Central memory CD4-positive, alpha-beta T cell (primary cell): ENCODE data around the gene BPIFA2.
"Not testable (repeated sequence)": the region's sequence is repeated elsewhere in the genome, so short reads cannot be mapped to it uniquely, and the experiment has no call there.

Source experiments
- DNase-seq: peaks from one replicate; pipeline ENCODE4 v3.0.0; 2022

BPIFA2 gene

GRCh38 chr20:33162313-33162712 lies 5.6 kb upstream of the BPIFA2 start:
- DNase-seq: no peak

DNA sequence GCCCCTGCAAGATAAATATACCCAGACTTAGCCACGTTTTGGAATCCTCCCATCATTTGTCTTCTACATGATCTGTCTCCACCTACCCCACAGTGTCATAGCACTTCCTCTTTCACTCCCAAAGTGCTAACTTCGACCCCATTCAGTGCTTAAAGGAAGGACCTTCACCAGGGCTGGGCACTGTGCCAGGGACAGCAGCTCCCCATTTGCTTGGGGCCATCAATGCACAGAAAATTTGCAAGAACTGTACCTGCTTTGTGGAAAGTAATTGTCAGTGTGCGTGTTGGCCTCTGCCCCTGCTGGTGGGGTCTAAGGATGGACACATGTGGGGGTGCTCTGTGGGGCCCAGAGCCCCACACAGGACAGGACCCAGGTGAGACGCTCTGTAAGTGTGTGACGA lies 5.2 kb upstream of the BPIFA2 start:
- DNase-seq: no peak

GRCh38 chr20:33163856-33164762 lies 3.9 kb upstream of the BPIFA2 start:
- no peak for DNase-seq

DNA sequence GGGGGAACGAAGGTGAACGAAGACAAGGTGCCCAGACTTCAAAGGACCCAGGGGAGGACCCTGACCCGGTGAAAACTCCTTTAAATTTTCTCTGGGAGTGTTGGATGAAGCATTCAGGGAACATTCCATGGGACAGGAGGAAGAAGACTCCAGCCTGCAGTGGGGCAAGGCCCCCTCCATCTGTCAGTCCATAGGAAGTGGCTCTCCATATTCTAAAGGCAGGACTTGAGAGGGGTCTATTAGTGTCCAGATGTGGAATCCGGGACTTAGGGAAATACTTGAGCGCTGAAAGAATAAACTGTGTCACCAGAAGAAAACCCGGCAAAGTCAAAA lies 3.2 kb upstream of the BPIFA2 start:
- no peak for DNase-seq

GRCh38 chr20:33165416-33166055 lies 2.4 kb upstream of the BPIFA2 start:
- DNase-seq: no peak

DNA sequence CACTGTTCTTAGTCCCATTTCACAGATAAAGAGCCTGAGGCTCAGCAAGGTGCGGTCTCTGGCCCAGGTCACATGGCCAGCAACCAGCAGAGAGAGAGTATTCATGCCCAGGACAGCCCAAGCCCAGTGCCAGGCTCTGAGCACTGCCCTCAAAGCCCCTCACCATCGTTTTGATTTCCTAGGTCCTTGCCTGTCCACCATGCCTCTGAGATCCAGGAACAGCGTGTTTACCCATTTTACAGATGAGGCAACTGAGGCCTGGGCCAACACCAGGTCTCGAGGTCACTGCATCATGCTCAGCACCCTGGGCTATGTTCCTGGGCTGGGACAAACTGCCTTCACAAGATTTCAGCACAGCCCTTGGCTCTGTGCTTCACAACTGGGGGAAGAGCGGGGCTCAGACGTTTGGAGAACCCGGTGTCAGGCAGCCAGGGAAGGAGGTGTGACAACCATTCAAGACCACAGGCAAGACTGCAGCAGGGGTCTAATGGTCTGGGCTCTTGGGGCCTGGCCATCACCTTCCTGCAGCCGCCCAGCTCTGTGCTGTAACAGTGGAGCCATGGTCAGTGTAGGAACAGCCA lies 1.3 kb upstream of the BPIFA2 start:
- no peak for DNase-seq

GRCh38 chr20:33169176-33169794 lies 1.3 kb downstream of the BPIFA2 start:
- no peak for DNase-seq

DNA sequence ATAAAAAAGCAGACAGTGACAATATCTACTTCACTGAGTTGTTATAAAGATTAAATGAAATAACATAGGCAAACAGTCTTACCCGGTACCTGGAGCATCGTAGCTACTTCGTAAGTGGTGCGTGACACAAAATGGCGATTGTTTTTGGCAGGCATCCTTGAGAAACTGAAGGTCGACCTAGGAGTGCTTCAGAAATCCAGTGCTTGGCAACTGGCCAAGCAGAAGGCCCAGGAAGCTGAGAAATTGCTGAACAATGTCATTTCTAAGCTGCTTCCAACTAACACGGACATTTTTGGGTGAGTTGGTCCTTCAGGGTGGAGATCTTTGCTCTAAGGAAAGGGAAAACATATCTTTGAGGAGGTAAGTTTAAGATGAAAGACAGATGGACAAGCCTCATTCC lies 4.8 kb downstream of the BPIFA2 start:
- no peak for DNase-seq

DNA sequence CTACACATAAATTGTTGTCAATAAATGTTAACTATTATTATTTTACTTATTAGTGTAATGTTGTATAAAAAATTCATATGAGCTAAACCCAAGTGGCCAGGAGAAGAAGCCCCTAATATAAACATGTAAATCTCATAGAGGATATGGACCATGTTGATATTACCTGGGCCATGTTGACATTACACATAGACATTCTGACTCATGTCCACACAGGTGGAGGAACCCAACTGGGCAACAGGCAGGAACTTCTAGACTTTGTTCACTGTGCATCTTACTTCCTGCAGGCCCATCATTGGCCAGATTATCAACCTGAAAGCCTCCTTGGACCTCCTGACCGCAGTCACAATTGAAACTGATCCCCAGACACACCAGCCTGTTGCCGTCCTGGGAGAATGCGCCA lies 7.2 kb downstream of the BPIFA2 start:
- DNase-seq: no peak

GRCh38 chr20:33176101-33176500 lies 8.1 kb downstream of the BPIFA2 start:
- no peak for DNase-seq

DNA sequence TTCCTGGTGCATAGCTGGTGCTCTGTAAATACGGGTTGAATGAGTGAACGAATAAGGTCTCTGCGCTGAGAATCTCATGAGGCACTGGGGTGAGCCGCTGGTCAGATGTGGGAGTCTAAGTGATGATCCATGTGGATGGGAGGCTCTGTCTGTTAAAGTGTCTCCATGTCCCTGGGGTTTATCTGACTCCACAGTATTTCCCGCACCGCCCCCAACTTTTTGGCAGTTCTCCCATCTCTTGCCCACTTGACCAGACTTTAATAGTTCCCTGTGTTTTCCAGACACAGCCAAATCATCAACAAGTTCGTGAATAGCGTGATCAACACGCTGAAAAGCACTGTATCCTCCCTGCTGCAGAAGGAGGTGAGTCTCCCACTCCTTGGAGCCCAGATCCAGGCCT lies 9.9 kb downstream of the BPIFA2 start:
- DNase-seq: no peak

GRCh38 chr20:33178726-33179125 lies 10.8 kb downstream of the BPIFA2 start:
- DNase-seq: no peak

DNA sequence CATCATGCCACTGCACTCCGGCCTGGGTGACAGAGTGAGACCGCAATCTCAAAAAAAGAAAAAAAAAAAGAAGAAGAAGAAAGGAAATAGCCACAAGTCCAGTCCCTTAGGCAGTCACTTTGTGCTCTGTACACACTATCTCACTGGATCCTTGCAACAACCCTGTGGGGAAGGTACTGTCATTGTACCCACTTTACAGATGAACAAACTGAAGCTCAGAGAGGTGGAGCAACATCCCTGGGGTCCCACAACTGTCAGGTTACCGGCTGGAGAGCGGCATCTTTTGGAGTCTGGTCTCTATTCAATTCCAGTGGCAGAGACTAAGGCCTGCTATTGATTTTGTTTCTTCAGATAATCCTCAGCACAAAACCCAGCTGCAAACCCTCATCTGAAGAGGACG lies 12.2 kb downstream of the BPIFA2 start:
- no peak for DNase-seq

DNA sequence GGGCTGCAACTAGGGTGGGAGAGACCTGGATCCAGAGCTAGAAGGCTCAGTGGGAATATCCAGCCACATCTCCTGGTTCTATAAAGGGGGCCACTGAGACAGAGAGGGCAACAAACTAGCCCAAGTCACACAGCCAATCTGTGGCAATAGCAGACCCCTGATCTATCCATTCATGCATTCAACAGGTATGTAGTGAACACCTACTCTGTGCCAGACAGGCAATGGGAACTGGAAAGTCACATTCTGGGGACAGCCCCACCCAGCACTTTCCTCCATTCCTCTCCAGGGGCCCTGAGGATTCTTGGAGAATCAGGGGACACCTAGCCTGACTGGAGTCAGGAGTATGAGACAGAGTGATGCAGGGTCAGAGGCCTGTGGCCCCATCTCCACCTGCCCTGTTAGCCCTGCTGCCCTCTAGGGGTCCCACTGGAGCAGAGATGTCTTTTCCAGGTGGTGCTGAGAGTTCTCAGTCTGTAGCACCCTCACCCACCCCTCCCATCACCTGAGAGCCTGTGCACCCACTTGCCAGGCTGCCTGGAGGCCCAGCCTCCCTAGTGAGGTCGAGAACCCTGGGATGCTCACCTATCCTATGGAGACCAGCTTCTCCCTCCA lies 13.6 kb downstream of the BPIFA2 start:
- DNase-seq: no peak

GRCh38 chr20:33183312-33183711 lies 15.4 kb downstream of the BPIFA2 start:
- DNase-seq: no peak

GRCh38 chr20:33185031-33185590 lies 17.2 kb downstream of the BPIFA2 start:
- DNase-seq: not testable (repeated sequence)

DNA sequence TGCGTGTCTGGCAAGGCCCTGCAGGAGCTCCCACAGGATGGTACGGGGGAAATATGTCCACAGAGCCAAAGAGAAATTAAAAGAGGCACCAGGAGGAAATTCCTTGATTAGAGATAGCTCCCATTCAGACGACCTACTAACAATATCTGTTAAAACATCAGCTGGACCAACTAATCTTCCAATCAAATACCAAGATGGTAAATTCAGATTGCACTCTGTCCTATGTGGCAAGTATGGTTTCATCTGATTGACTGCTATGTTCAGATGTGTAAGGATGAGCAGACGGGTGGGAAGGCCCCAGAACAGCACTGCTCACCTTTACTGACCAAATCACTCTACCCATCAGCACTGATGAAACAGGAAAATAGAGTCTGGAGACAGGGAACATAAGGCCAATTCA lies 19.5 kb downstream of the BPIFA2 start:
- DNase-seq: no peak

GRCh38 chr20:33188421-33188820 lies 20.5 kb downstream of the BPIFA2 start:
- DNase-seq: no peak

GRCh38 chr20:33191484-33191883 lies 23.5 kb downstream of the BPIFA2 start:
- DNase-seq: no peak

DNA sequence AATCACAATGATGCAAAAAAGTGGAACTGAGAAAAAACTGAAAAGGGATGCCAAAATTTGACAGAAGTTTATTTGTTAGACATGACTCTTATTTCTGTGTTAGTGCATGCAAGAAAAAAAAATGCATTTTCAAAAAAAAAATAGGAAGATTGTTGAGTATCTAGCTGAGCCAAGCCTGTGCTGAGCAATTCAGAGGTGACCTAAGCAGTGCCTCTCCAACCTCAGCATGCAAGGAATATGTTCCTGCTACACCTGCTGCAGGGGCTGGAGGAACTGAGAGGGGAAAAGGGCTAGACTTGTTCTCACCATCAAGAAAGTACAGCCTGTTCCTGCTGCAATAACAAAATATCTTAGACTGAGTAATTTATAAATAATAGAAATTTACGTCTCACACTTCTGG lies 24.0 kb downstream of the BPIFA2 start:
- DNase-seq: no peak

DNA sequence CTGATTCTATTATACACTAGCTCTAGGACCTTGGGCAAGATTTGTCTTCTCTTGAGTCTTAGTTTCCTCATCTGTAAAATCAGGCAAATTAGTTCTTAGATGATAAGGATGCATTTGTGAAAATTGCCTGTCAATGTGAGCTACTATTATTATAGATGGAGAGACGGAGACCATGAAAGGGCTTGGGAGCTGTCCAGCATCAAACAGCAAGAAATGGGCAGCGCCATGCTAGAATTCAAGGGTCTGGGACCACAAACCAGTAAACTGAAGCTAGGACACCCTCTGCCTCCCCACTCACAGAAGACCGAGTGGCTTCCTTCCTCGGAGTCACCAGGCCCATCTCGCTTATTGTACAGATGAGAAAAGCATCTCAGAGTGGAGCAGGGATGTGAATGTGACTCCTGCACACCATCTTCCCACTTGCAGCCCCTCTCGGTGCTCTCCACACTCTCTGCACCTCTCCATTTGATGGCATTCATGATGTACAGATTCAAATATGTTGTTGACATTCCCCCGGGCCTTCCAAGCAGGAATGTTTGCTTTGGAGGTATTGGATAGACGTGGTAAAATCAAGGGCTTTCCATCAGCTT lies 25.0 kb downstream of the BPIFA2 start:
- DNase-seq: no peak

DNA sequence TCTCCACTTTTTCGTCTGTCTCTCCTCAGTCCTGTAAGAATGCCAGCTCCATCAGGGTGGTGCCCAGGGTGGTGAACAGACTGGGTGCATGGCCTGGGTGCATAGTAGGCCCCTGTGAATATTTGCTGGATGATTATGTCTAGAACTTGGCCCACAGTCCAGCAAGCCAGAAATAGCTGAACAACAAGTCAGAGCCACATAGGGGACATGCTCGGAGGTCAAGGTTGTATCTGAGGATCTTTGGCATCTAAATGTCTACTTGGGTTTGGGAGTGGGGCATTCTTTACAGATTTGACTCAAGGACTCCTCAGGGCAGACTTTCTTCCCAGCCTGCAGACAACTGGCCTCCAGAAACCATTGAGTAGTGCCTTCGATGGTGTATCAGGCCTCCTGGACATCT lies 31.1 kb downstream of the BPIFA2 start:
- DNase-seq: no peak

DNA sequence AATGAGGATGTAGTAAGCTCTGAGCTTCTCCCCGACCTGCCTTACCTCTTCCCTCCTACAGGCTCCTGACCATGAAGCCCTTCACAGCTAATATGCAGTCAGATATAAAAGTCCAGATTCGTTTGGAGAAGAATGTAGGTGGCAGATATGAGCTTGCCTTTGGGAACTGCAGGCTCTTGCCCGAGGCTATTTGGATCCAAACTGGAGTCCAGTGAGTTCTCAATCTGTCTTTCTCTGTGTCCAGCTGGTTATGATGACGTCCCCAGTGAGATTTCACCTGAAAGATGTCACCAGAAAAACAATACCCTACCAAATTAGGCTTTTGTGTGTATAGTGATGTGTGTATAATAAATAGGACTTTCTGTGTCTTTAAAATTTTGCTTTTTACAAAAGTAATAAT lies 34.5 kb downstream of the BPIFA2 start:
- no peak for DNase-seq
